GM12878 (cell line): ENCODE measurements around the gene ZNF416.

ENCODE experiments used
- CEBPB ChIP-seq, 2 experiments: fragments of 150-350 bp in 1 of 2; IDR thresholded peaks; 2 replicates each; pipeline ENCODE4 v1.6.1; 2012 to 2014; ENCODE audit warnings: low read depth in 2 of 2, low read length in 2 of 2, borderline replicate concordance in 1 of 2, inconsistent platforms in 1 of 2
- EP300 ChIP-seq, 2 experiments: fragments of 150-350 bp in 1 of 2; IDR thresholded peaks; 2 replicates each; pipeline ENCODE4 v1.6.1; 2011 to 2012; ENCODE audit warnings: low read depth in 2 of 2, low read length in 2 of 2, borderline replicate concordance in 1 of 2, improper control_type of control experiment in 1 of 2, inconsistent platforms in 1 of 2; ENCODE audit not compliant: control insufficient read depth in 1 of 2
- FOXK2 ChIP-seq: fragments of 450-650 bp; IDR thresholded peaks from 2 replicates; pipeline ENCODE4 v1.6.1; 2017; ENCODE audit warnings: mild to moderate bottlenecking, moderate library complexity
- JUNB ChIP-seq: IDR thresholded peaks from 2 replicates; pipeline ENCODE4 v1.6.1; 2016; ENCODE audit warnings: antibody characterized with exemption, mild to moderate bottlenecking
- MAX ChIP-seq: IDR thresholded peaks from 2 replicates; pipeline ENCODE4 v1.6.1; 2012; ENCODE audit warnings: low read depth, low read length, improper control_type of control experiment
- MYC ChIP-seq: IDR thresholded peaks from 2 replicates; pipeline ENCODE4 v1.6.1; 2011; ENCODE audit warnings: mild to moderate bottlenecking, low read length, moderate library complexity, inconsistent platforms; ENCODE audit not compliant: insufficient read depth, insufficient replicate concordance, insufficient read length, severe bottlenecking
- POLR2AphosphoS2 ChIP-seq: IDR thresholded peaks from 2 replicates; pipeline ENCODE4 v1.6.1; 2011; ENCODE audit warnings: low read depth, mild to moderate bottlenecking, low read length, improper control_type of control experiment, moderate library complexity
- POLR2AphosphoS5 ChIP-seq: IDR thresholded peaks from 2 replicates; pipeline ENCODE4 v1.6.1; 2011; ENCODE audit warnings: mild to moderate bottlenecking, low read length, inconsistent platforms
- RFX5 ChIP-seq: IDR thresholded peaks from 2 replicates; pipeline ENCODE4 v1.6.1; 2011; ENCODE audit warnings: low read depth, low read length, improper control_type of control experiment
- TAF1 ChIP-seq: IDR thresholded peaks from 2 replicates; pipeline ENCODE4 v1.6.1; 2011; ENCODE audit warnings: mild to moderate bottlenecking, low read depth, low read length, borderline replicate concordance
- YY1 ChIP-seq: IDR thresholded peaks from 2 replicates; pipeline ENCODE4 v1.6.1; 2011; ENCODE audit warnings: low read depth, mild to moderate bottlenecking, low read length
- TF ChIP-seq, protein P1 (sequence below): fragments of 450-650 bp; IDR thresholded peaks from 2 replicates; pipeline ENCODE4 v1.6.1; 2017; ENCODE audit warnings: mild to moderate bottlenecking
- TF ChIP-seq, protein P2 (sequence below), 3 experiments: IDR thresholded peaks in 2 of 3; conservative IDR thresholded peaks in 1 of 3; 2 replicates each; pipeline ENCODE4 v1.5.1; 2011; ENCODE audit warnings: low read depth in 3 of 3, low read length in 3 of 3, mild to moderate bottlenecking in 3 of 3, control low read depth in 2 of 3, moderate library complexity in 2 of 3, inconsistent platforms in 1 of 3, mixed read lengths in 1 of 3; ENCODE audit not compliant: control insufficient read depth in 2 of 3, insufficient read depth in 1 of 3; ENCODE audit errors: extremely low read depth in 1 of 3

DNA sequence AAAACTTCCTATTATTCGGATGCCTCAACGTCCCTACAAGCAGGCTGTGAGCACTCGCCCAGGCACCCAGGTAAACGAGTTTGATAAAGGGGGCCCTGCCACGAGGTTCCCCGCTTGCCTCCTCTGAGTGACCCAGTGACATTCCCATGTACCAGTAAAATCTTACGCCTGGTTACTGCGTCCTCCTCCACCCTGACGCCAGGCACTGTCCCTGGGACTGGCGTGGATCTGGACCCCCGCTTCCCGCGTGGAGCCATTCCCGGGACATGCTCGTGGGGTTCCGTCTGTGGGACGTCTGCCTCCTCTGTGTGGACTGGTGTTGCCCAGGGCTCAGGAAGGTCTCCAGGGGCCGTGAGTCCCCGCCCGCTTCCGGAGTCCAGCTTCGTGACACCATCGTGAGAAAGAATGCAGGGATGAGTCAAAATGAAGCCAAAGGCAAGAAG lies 18.6 kb downstream of the ZNF416 start:
- TF ChIP-seq CEBPB (IDR thresholded peaks at IDR 0.05; ENCODE audit: borderline replicate concordance in 1 of 2, low read depth in 2 of 2, low read length in 2 of 2) (no peak), FOXK2 (no peak), MYC (no peak), TAF1 (no peak), YY1 (no peak), JUNB (no peak), RFX5 (no peak), EP300 (IDR thresholded peaks at IDR 0.05; ENCODE audit: borderline replicate concordance in 1 of 2, control insufficient read depth in 1 of 2, low read depth in 2 of 2, low read length in 2 of 2) (no peak), MAX (no peak), POLR2AphosphoS2 (no peak), POLR2AphosphoS5 (no peak)
- TF ChIP-seq, protein P1, sequence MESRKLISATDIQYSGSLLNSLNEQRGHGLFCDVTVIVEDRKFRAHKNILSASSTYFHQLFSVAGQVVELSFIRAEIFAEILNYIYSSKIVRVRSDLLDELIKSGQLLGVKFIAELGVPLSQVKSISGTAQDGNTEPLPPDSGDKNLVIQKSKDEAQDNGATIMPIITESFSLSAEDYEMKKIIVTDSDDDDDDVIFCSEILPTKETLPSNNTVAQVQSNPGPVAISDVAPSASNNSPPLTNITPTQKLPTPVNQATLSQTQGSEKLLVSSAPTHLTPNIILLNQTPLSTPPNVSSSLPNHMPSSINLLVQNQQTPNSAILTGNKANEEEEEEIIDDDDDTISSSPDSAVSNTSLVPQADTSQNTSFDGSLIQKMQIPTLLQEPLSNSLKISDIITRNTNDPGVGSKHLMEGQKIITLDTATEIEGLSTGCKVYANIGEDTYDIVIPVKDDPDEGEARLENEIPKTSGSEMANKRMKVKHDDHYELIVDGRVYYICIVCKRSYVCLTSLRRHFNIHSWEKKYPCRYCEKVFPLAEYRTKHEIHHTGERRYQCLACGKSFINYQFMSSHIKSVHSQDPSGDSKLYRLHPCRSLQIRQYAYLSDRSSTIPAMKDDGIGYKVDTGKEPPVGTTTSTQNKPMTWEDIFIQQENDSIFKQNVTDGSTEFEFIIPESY: no peak
- TF ChIP-seq, protein P2, sequence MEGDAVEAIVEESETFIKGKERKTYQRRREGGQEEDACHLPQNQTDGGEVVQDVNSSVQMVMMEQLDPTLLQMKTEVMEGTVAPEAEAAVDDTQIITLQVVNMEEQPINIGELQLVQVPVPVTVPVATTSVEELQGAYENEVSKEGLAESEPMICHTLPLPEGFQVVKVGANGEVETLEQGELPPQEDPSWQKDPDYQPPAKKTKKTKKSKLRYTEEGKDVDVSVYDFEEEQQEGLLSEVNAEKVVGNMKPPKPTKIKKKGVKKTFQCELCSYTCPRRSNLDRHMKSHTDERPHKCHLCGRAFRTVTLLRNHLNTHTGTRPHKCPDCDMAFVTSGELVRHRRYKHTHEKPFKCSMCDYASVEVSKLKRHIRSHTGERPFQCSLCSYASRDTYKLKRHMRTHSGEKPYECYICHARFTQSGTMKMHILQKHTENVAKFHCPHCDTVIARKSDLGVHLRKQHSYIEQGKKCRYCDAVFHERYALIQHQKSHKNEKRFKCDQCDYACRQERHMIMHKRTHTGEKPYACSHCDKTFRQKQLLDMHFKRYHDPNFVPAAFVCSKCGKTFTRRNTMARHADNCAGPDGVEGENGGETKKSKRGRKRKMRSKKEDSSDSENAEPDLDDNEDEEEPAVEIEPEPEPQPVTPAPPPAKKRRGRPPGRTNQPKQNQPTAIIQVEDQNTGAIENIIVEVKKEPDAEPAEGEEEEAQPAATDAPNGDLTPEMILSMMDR (IDR thresholded peaks at IDR 0.05 in 2 of 3, conservative IDR thresholded peaks at IDR 0.05 in 1 of 3; ENCODE audit: control insufficient read depth in 2 of 3, extremely low read depth in 1 of 3, insufficient read depth in 1 of 3, low read depth in 3 of 3, low read length in 3 of 3): no peak
